ENCODE measurements around the gene ZNF473.

Gene ZNF473

GRCh38 chr19:50003810-50004419, 21.9 kb upstream of the ZNF473 start:
- DNase-seq, result no peak

GRCh38 chr19:50005428-50005827, 20.4 kb upstream of the ZNF473 start:
- Mint-ChIP-seq H3K36me3 (ENCODE audit: low read depth) (peaks cover 22% of the 10 kb centered on the region), H3K27me3 (ENCODE audit: low read depth, poor library complexity) (no peaks in the 10 kb centered on the region), H3K27ac (no peak overlapping the region), H3K4me1 (no peaks in the 10 kb centered on the region), H3K9me3 (no peaks in the 10 kb centered on the region), H3K4me3 (no peak overlapping the region)
- no peak for TF ChIP-seq CTCF (IDR thresholded peaks at IDR 0.05)
- no peak for DNase-seq

More at GRCh38 chr19:50003810-50004419, 21.9 kb upstream of the ZNF473 start:
- Mint-ChIP-seq H3K36me3 (ENCODE audit: low read depth) (peaks cover 22% of the 10 kb centered on the region), H3K4me1 (no peaks in the 10 kb centered on the region), H3K27ac (no peak overlapping the region), H3K27me3 (ENCODE audit: low read depth, poor library complexity) (no peaks in the 10 kb centered on the region), H3K9me3 (no peaks in the 10 kb centered on the region), H3K4me3 (no peak overlapping the region)
- TF ChIP-seq CTCF (IDR thresholded peaks at IDR 0.05), result no peak

- DNase-seq, result no peak
- Mint-ChIP-seq H3K27ac (no peak overlapping the region), H3K9me3 (no peaks in the 10 kb centered on the region), H3K36me3 (ENCODE audit: low read depth) (peaks cover 23% of the 10 kb centered on the region), H3K27me3 (ENCODE audit: low read depth, poor library complexity) (no peaks in the 10 kb centered on the region), H3K4me3 (no peak overlapping the region), H3K4me1 (no peaks in the 10 kb centered on the region)
- TF ChIP-seq CTCF (IDR thresholded peaks at IDR 0.05), result no peak
Measured at GRCh38 chr19:50007170-50007569, 18.6 kb upstream of the ZNF473 start.

GRCh38 chr19:50007947-50008346, 17.9 kb upstream of the ZNF473 start:
- peaks cover 23% of the 10 kb centered on the region for H3K36me3 Mint-ChIP-seq (ENCODE audit: low read depth)
- no peaks in the 10 kb centered on the region for H3K27me3 Mint-ChIP-seq (ENCODE audit: low read depth, poor library complexity)
- TF ChIP-seq CTCF (IDR thresholded peaks at IDR 0.05), result no peak
- DNase-seq, result no peak
- no peak overlapping the region for H3K4me3 Mint-ChIP-seq
- H3K9me3 Mint-ChIP-seq, result no peaks in the 10 kb centered on the region
- no peak overlapping the region for H3K27ac Mint-ChIP-seq
- H3K4me1 Mint-ChIP-seq, result no peaks in the 10 kb centered on the region

GRCh38 chr19:50008532-50008931, 17.3 kb upstream of the ZNF473 start:
- Mint-ChIP-seq H3K27me3 (ENCODE audit: low read depth, poor library complexity) (no peaks in the 10 kb centered on the region), H3K9me3 (no peaks in the 10 kb centered on the region), H3K4me3 (no peak overlapping the region), H3K36me3 (ENCODE audit: low read depth) (peaks cover 29% of the 10 kb centered on the region), H3K27ac (no peak overlapping the region), H3K4me1 (no peaks in the 10 kb centered on the region)
- peak; percentile 10 for TF ChIP-seq CTCF (IDR thresholded peaks at IDR 0.05)
- peak; percentile 50 for DNase-seq

GRCh38 chr19:50016225-50016807, 9.5 kb upstream of the ZNF473 start:
- no peak overlapping the region for H3K4me3 Mint-ChIP-seq
- H3K36me3 Mint-ChIP-seq (ENCODE audit: low read depth), result peaks cover 44% of the 10 kb centered on the region
- no peak for TF ChIP-seq CTCF (IDR thresholded peaks at IDR 0.05)
- no peaks in the 10 kb centered on the region for H3K4me1 Mint-ChIP-seq
- H3K27ac Mint-ChIP-seq, result no peak overlapping the region
- H3K9me3 Mint-ChIP-seq, result no peaks in the 10 kb centered on the region
- no peak for DNase-seq
- no peaks in the 10 kb centered on the region for H3K27me3 Mint-ChIP-seq (ENCODE audit: low read depth, poor library complexity)

All from nephron progenitor cell (in vitro differentiated cells).